ENCODE measurements around the gene NRN1.
A peak's percentile ranks its signal among the peaks of the same experiment; 100 is the strongest.

The NRN1 gene

DNA sequence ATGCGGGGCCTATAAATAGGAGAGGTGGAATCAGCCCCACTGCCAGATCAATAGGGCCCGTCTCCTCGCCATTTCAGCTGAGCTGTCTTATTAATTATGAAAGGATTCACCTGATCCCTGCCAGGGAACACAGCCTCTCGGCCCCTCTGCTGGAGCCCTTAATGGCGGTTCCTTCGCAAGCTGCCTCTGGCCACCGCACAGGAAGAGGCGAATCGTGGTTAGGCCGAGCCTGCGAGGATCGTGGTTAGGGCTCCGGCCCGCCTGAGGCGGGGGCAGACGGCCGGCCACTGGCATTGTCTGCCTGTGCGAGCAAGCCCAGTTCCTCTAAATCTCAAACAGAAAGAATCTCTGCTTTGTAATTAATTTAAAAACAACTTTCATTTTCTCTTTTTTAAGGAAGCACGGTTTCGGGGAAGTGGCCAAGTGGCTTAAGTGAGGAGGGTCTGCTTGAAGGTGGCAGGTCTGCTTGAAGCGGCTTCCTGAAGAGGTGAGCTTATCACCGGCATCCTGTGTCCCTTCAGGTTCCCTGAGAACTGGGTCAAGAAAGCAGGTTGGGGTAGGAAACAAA lies 9.2 kb downstream of the NRN1 start:
- DNase-seq (ENCODE audit: insufficient read length, low spot score): no peak
- no peak for TF ChIP-seq POLR2A (IDR thresholded peaks at IDR 0.05; ENCODE audit: low read depth, low read length)
- FAIRE-seq: no peak

DNA sequence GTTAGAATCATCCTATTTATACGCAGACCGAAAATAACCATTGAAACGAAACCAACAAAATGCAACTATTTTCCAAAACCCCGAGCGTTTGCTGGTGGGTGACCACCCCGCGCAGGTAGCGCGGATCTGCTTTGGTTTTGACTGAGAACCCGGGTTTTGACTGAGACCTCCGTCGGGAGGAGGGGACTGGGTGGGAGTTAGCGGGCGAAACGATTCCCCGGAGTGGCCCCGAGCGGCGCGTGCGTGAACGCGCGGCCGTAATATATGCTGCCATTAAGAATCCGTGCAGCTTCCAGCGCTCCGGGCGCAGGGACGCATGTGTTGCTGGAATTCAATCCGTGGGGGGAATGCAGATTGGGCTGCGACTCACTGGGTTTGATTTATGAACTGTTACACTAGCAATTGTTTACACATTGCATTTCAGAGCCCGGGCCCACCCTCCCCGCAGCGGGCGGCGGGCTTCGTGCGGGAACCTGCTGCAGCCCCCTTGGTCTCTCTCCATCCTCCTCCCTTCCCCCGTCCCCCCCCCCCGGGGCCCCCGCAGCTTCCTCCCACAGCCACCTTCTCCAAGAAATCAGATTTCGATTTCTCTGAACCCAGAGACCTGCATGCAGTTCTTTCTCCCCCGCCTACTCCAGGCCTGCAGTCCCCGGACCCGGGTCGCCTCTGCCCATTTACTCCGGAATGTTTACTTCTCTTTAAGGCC lies 9.9 kb downstream of the NRN1 start:
- no peak for FAIRE-seq
- DNase-seq (ENCODE audit: insufficient read length, low spot score): no peak
- no peak for TF ChIP-seq POLR2A (IDR thresholded peaks at IDR 0.05; ENCODE audit: low read depth, low read length)

DNA sequence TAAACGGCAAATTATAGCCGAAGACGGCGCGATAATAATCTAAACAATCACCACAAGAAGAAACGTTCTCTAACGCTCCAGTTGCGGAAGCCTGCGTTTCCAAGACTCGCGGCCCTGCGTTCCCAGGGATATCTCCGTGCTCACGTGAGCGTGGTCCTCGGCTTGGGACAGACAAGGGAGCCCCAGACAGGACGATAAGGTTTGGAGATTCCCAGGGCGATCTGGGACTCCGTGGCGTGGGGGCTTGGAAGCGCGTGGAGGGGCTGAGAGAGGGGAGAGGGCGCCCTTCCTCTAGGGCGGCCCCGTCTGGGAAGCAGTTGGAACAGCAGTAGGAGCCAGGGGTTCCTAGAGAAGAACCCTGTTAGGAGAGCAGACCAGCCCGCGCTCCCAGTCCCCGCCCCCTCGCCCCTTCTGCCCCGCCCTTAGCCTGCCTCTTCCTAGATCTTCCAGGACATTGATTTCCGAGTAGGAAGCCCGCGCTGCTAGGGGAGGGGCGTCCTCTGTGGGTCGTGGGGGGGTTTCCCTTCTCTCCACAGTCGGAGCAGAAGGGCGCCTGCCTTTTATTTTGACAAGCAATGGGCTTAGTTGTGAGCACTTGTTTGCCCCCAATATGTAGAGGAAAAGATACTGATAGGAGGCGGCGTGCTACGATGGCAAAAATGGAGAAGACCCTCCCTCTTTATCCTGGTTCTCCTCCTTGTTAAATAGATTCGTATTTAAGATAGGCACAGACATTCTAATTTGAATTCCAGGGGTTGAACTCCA lies 10.6 kb downstream of the NRN1 start:
- DNase-seq (ENCODE audit: insufficient read length, low spot score): peak; percentile 80
- TF ChIP-seq POLR2A (IDR thresholded peaks at IDR 0.05; ENCODE audit: low read depth, low read length): peak; percentile 26
- FAIRE-seq: no peak

DNA sequence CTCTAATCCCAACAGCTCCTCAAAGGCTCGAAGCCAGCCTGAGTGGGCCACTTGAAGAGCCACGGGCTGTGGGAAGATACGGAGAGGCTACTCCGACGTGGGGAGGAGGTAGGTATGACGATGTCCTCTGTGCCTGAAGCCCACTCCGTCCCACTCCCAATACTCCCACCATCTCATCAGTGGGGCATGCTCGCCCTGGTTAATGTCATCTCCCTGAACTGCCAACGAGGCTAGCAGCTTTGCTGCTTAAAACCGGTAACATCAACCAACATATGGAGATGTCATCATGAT lies 11.1 kb downstream of the NRN1 start:
- FAIRE-seq: no peak
- TF ChIP-seq POLR2A (IDR thresholded peaks at IDR 0.05; ENCODE audit: low read depth, low read length): no peak
- DNase-seq (ENCODE audit: insufficient read length, low spot score): no peak

DNA sequence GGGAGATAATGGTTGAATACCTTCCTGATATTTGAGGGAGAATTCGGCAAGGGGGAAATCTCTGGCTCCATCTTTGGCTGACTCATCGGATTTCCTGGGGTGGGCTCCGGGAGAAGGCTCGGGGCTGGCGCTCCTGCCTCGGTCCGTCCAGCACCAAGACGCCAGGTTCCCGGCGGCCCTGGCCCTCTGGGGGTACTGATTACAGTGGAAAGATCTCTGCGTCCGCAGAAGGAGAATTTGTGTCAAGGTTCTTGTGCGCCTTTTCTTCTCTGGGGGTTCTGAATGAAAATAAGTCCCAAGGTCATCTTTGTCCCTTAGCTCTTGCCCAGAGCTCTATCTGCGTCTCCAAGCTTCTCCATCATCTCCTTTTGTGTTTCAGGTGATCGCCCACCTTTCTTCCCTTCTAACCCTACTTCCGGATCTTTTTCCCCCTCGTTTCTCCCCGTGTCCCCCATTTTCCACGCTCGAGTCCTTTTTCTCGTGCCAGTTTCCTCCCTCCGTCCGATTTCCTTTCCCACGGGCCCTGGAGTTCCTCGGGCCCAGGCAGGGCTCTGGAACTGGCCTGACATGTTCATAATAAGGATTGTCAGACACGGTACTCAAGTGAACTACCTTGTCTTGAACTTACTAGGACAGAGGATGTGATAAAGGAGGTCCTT lies 11.6 kb downstream of the NRN1 start:
- DNase-seq (ENCODE audit: insufficient read length, low spot score): no peak
- TF ChIP-seq POLR2A (IDR thresholded peaks at IDR 0.05; ENCODE audit: low read depth, low read length): no peak
- FAIRE-seq: no peak

DNA sequence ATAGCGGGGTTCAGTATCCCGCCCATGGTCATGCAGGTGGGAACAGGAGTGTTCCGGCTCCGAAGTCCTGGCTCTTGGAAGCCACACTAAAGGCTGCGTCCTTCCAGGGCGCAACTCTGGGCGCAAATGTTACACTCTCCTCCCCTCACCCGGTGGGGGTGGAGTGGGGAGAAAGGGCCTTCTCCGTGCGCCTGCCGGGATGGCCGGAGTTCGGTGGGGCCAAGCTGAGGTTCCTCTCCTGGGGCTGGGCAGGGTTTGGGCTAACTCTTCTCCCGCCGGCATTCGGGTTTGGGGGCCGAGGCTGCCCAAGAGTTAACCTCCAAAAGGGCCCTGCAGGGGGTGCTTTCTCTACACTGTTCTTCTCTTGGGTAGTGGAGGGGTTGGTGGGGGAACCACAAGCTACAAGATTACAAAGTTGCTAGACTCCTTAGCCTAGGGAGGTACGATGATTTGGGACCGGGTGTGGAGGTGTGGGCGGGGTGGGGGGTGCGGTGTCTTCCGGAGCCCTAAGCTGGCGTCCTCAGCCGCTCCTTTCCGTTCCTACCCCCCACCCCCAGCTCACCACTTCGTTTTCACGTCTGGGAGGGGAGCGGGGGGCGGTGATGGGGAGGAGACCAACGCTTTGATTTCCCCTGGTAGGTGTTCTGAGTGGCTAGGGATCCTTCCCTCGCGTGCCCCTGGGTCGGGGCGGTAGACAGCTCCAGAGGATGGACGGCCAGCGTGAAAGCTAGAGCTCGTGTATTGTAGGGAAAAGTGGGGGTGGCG lies 12.3 kb downstream of the NRN1 start:
- DNase-seq (ENCODE audit: insufficient read length, low spot score) (no peak), FAIRE-seq (no peak)
- no peak for TF ChIP-seq POLR2A (IDR thresholded peaks at IDR 0.05; ENCODE audit: low read depth, low read length)

DNA sequence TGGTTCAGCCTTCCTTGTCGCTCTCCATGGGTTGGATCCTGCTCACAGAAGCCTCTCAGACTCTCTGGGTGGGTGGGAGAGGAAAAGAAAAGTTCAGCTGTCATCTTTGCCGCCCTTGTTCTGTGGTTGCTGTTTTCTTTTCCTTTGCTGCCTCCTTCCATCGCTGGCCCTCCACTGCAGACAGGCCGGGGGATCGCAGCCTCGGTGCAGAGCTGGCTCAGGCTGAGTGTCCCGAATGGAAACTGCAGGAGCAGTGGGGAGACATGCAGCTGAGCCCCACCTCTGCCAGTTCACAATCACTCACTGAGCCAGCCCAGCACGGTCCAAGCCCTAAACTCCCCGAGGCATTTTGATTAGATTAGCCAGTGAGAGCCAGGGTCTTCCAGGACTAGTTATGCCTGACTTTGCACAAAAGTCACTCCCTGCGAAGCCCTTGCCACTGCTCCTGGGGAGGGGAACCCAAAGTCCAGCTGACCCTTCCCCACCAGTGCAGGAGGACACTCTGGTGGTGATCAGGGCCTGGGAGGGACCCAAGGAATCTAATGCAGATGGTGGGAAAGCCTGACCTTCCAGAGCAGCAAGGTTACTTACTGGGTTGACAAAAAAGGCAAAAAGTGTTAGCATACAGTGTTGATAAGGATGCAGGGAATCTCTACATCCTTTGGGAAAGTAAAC lies 14.0 kb downstream of the NRN1 start:
- no peak for FAIRE-seq
- TF ChIP-seq POLR2A (IDR thresholded peaks at IDR 0.05; ENCODE audit: low read depth, low read length): no peak

DNA sequence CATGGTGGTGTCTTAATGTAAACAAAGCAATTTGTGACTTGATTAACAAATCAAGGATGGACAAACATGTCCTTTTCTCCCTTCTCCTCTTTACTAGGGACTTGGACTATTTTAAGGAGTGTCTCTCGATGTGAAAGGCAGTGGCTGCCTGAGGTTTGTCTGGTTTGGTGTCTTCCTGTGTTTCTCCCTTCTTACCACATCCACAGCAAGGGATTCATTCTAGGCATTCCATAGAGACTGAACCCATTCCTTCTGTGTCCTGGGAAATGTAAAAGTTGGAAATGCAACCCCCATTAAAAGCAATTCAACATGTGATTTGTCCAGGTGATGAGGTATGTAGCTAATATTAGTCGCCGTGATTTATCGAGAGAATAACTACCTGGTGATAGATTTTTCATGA lies 15.9 kb downstream of the NRN1 start:
- no peak for TF ChIP-seq POLR2A (IDR thresholded peaks at IDR 0.05; ENCODE audit: low read depth, low read length)
- no peak for FAIRE-seq
- no peak for DNase-seq (ENCODE audit: insufficient read length, low spot score)

More for the DNA sequence above, 14.0 kb downstream of the NRN1 start:
- no peak for DNase-seq (ENCODE audit: insufficient read length, low spot score)

DNA sequence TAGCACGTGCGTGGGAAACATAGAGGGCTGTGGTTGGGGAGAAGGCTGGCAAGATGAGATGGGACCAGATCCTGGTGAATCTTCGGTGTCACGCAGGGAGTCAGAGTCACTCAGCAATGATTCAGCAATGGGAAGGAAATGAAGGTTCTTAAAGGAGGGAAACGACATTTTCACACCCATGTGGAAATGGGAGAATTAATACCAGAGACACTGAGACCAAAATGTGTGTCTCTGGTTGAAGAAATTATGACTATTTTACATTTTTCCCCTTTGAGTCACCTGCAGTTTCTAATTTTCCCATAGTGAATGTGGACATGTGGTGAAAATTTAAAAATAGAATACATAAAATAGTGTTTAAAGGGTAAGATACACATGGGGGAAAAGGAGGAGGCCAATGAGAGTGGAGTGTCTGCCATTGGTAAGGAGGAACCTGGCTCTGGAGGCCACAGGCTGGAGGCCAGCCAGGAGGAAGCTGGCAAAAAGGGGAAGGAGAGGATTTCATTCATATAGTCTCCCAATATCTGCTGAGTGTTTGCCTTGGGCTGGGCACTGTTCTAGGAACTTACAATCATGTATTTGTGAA lies 17.5 kb downstream of the NRN1 start:
- DNase-seq (ENCODE audit: insufficient read length, low spot score): no peak
- TF ChIP-seq POLR2A (IDR thresholded peaks at IDR 0.05; ENCODE audit: low read depth, low read length): no peak
- no peak for FAIRE-seq

DNA sequence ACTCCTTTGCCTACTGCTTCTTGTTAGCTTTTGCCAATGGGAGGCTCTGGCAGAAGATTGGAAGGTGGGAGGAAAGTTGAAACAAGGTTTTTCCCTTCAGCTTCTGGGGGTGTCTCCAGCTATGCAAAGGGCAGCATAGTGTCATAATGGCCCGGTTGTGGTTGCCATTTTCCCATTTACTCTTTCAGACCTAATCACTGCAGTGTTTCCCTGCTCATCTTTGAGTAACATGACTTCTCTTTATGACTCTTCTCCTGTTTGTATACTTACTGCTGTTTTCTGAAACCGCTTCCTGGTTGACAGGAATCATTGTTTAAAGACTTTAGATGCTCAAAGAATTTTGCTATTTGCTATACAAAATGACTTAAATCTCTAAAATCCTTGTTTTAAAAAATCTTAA lies 19.9 kb downstream of the NRN1 start:
- TF ChIP-seq POLR2A (IDR thresholded peaks at IDR 0.05; ENCODE audit: low read depth, low read length): no peak
- FAIRE-seq: no peak
- DNase-seq (ENCODE audit: insufficient read length, low spot score): no peak

DNA sequence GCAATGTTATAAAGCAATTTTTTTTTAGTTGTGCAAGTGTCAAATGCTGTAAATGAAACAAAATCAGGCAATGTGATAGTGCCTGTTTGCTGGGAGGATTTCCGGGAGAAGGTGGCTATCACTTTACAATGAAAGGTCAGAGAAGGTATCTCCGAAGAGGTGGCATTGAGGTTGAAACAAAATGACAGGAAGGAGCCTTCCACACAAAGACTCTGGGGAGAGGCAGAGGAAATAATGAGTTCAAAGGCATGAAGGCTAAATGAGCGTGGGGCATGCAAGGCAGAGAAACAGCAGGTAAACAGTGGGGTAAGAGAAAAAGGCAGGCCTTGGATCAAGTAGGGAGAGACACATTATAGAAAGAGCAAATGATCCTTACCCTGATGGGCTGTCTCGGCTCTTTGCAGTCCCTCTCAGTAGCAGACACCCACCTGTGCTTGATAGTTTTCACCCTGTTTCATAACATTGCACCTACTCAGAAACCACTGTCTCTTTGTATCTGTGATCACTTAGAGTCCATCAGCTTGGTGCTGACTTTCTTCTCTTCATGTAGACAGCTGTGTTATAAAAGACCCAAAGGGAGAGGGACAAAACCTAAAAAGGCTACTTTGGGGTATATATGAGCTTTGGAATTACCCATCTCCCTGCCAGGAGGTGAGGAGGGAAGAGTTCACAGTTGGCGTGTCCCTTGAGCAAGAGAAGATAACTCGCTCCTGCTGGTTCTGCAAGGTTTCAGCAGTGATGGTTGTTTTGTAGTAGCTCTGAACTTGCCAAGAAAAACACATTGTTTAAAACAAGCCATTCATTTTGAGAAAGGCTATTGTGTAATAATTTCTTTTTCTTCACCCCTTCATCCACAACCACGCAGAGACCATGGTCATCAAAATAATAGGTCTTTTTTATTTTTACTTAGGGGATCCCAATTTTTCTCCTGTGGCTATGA lies 22.3 kb downstream of the NRN1 start:
- FAIRE-seq (no peak), DNase-seq (ENCODE audit: insufficient read length, low spot score) (no peak)
- no peak for TF ChIP-seq POLR2A (IDR thresholded peaks at IDR 0.05; ENCODE audit: low read depth, low read length)

Data from H54 (cell line).